Measurements from ENCODE around the gene SLC2A8. TPM values are rescaled to one million over a fixed set of nuclear protein-coding genes. Genes with fewer than 3 reads are reported as not detected.

SLC2A8 gene, protein sequence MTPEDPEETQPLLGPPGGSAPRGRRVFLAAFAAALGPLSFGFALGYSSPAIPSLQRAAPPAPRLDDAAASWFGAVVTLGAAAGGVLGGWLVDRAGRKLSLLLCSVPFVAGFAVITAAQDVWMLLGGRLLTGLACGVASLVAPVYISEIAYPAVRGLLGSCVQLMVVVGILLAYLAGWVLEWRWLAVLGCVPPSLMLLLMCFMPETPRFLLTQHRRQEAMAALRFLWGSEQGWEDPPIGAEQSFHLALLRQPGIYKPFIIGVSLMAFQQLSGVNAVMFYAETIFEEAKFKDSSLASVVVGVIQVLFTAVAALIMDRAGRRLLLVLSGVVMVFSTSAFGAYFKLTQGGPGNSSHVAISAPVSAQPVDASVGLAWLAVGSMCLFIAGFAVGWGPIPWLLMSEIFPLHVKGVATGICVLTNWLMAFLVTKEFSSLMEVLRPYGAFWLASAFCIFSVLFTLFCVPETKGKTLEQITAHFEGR
- total RNA-seq (2014; rRNA removed; shearing (Covaris generic)): not detected in 2 replicates

DNA sequence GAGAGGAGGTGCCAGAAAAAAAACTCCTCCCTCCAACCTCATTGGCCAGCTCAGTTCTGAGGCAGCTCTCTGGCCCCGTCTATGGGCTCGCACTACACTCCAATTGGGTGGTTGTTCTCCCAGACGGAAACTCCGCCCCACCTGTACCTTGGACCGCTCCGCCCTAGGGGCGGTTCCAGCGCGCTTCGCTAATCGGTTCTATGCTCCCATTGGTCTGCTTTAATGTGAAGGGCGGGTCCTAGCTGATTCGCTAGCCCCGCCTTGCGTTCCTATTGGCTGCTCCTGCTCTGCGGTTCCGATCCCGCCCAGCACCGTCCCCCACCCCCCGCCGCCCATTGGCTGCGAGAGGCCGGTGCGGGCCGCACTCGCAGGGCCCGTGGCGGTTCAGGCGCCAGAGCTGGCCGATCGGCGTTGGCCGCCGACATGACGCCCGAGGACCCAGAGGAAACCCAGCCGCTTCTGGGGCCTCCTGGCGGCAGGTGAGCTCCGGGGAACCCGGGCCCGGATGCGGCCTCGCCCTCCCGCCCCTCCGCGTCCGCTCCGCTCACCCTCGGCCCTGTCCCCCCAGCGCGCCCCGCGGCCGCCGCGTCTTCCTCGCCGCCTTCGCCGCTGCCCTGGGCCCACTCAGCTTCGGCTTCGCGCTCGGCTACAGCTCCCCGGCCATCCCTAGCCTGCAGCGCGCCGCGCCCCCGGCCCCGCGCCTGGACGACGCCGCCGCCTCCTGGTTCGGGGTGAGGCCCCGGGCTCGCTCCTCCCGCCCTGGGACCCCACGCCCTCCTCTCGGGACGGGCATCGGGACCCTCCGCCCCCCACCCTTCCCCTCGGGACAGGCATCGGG, at the start of gene SLC2A8:
Gene SLC2A8 (plus strand): TSS at position 362 of the 838 bp plus-strand sequence. CDS start 62 bp downstream, at position 424.

DNA sequence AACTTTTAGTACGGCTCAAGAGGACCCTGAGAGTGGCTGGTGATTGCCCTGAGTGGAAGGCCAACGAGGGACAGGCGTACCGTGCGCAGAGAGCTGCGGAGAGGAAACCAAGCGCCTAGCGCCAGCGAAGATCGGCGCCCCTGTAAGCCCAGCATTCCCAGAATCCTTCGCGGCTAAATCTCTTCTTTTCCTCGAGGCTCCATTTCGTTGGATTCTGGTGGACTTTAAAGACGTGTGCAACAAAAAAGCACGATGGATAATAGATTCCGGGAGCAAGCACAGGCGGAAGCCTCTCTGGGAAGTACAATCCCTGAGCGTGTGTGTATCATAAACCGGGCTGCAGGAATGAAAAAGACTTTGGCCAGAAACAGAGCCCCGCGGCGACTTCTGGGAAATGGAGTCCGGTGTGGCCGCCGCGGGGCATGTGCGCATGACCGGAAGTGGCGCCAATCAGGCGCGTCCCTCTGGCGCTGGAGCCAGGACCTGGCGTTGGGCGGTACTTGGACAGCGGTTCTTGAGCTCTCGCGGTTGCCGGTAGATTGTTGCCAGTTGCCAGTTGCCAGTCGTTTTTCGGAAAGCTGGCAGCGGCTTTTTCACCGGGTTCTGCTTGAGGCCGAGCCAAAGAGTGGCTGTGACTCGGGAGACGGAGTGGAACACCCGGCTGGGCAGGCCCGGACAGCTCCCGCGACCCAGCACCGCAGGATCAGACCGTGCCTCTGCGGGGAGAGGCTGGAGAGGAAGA, 27.1 kb downstream of the SLC2A8 start, which contains the start of gene ZNF79:
Gene ZNF79 (plus strand): TSS at position 449 of the 742 bp plus-strand sequence. CDS start 406 bp downstream, outside the sequence.

DNA sequence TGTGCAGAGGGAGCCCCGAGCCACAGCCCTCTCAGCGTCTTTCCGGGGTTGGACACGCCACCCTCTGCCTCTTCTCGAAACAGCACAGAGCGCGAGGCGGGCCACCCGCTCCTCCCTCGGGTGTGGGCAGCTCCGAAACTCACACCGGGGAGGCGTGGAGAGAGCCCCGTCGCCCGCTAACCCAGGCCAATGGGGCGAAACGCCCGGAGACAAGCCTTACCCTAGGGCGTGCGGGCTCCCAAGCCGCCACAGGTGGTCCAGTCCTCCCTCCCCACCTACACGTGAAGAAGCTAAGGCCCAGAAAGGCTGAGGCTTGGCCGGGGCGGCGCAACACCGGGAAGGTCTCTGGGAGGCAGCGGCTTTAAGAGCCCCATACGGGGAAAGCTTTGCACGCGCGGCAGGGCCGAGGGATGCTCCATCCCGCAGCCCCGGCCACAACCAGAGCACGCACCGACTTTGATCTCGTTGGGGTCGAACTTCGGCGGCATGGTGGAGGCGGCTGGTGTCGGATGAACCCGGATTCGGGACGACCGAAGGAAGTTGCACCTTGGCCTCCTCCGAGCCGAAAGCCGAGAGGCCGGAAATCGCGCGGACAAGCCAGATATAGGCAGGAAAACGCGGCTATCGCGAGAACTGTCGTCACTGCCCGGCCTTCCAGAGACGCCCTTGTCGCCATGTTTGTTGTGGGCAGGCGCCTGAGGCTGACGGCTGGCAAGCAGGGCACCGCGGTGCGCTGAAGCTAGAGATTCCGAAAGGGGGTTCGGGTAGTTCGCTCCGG, 54.0 kb downstream of the SLC2A8 start, which contains the start of the genes LRSAM1 and RPL12:
Gene LRSAM1 (plus strand): TSS at position 681 of the 778 bp plus-strand sequence. CDS start 3,018 bp downstream, outside the sequence.
Gene RPL12 (minus strand): TSS at position 577 of the 778 bp plus-strand sequence. CDS start 89 bp downstream, at position 488.

Small RNAs within 50 kb of the gene (small RNA-seq; reads per million reads assigned to genes)
- 51.1 reads per million, percentile 95 among the genes with 10 or more reads in this experiment for gene SNORA65

Other genes with a start within 250 kb of the SLC2A8 start
- gene GARNL3, start 132.4 kb upstream of the SLC2A8 start, total RNA-seq (2014; rRNA removed; shearing (Covaris generic)): 0.15 and 2.4 TPM in 2 replicates
- 3.3 and 3.9 TPM in 2 replicates for gene ZNF79, start 27.2 kb downstream of the SLC2A8 start, total RNA-seq (2014; rRNA removed; shearing (Covaris generic))
- 2,783 and 3,009 TPM in 2 replicates for gene RPL12, start 54.2 kb downstream of the SLC2A8 start, total RNA-seq (2014; rRNA removed; shearing (Covaris generic))
- gene LRSAM1, start 54.3 kb downstream of the SLC2A8 start, total RNA-seq (2014; rRNA removed; shearing (Covaris generic)): 12.8 and 15.0 TPM in 2 replicates
- 11.5 and 15.5 TPM in 2 replicates for gene STXBP1, start 215.1 kb downstream of the SLC2A8 start, total RNA-seq (2014; rRNA removed; shearing (Covaris generic))

Measured in A375 (cell line).